K562 (cell line): Measurements from ENCODE around the gene DENND6B. TPM values are rescaled to one million over a fixed set of nuclear protein-coding genes. Genes with fewer than 3 reads are reported as not detected.

ENCODE experiments used
- ATAC-seq: fragments of 200-7000 bp; cut with Tn5 transposase; 3 replicates; pipeline ENCODE4 v1.9.1; 2020; ENCODE audit warnings: moderate library complexity
- BruUV-seq: library from RNA; stranded (reverse); fragments of 400-500 nt; replicated peaks from 2 replicates; lab custom pipeline; 2021; lab: Mats Ljungman, UMichigan
- CTCF ChIA-PET: fragments of 300-600 bp; formaldehyde crosslinking; extraction: SDS; loops from one replicate; lab custom pipeline; 2021; ENCODE audit warnings: low intra/inter-chr PET ratio; lab: Yijun Ruan, JAX
- POLR2A ChIA-PET: fragments of 300-600, 350-650 bp; sonication (Branson Sonifier 250); formaldehyde crosslinking; extraction: SDS; loops from one replicate; lab custom pipeline; 2021; ENCODE audit warnings: antibody characterized with exemption, inconsistent platforms; lab: Yijun Ruan, JAX
- DNase-seq, 4 experiments: peaks; one replicate each; pipeline versions ENCODE4 v3.0.0 to v3.0.0-alpha.2; 2011 to 2018; ENCODE audit warnings: low spot score in 3 of 4, mixed read lengths in 3 of 4; ENCODE audit errors: extremely low read depth in 1 of 4
- FAIRE-seq: peaks from 2 replicates; lab custom pipeline; 2011; peaks lifted over from hg19 to GRCh38; lab: Jason Lieb, UNC
- H2AFZ ChIP-seq: 2 replicates; pipeline ENCODE4 v1.6.0; 2011; ENCODE audit warnings: low read depth, low read length, control low read depth, inconsistent platforms
- H3K27ac ChIP-seq: fragments of 200-600 bp; 3 replicates; pipeline ENCODE4 v1.8.0; 2011; ENCODE audit warnings: low read depth, mild to moderate bottlenecking, control low read depth, inconsistent platforms, low read length, moderate library complexity, mixed read lengths; ENCODE audit errors: extremely low read depth
- H3K27me3 ChIP-seq, 2 experiments: fragments of 300-600 bp in 1 of 2; 2 replicates in 1 of 2; 3 replicates in 1 of 2; pipeline versions ENCODE4 v1.6.0 to v1.8.0; 2011; ENCODE audit warnings: inconsistent platforms in 2 of 2, low read length in 2 of 2, mild to moderate bottlenecking in 1 of 2, mixed read lengths in 1 of 2, moderate library complexity in 1 of 2; ENCODE audit not compliant: control insufficient read depth in 2 of 2, insufficient read depth in 2 of 2
- H3K36me3 ChIP-seq: fragments of 300-600 bp; 3 replicates; pipeline ENCODE4 v1.8.0; 2011; ENCODE audit warnings: mild to moderate bottlenecking, low read length, inconsistent platforms; ENCODE audit not compliant: control insufficient read depth, insufficient read depth
- H3K4me1 ChIP-seq, 2 experiments: fragments of 200-600 bp in 1 of 2; replicated peaks in 1 of 2; 2 replicates in 1 of 2; 3 replicates in 1 of 2; pipeline versions ENCODE4 v1.5.1 to v1.8.0; 2011; ENCODE audit warnings: inconsistent platforms in 2 of 2, low read length in 2 of 2, mild to moderate bottlenecking in 1 of 2, mixed read lengths in 1 of 2, moderate library complexity in 1 of 2; ENCODE audit not compliant: control insufficient read depth in 2 of 2, insufficient read depth in 2 of 2
- H3K4me2 ChIP-seq: 2 replicates; pipeline ENCODE4 v1.6.1; 2011; ENCODE audit warnings: low read length, control low read depth, inconsistent platforms, mixed read lengths; ENCODE audit not compliant: insufficient read depth
- H3K4me3 ChIP-seq: fragments of 200-600 bp; sonication (generic), shearing (Covaris generic); 2 replicates; pipeline ENCODE4 v1.5.1; 2016; ENCODE audit warnings: control low read depth, inconsistent platforms
- H3K79me2 ChIP-seq: fragments of 200-600 bp; 3 replicates; pipeline ENCODE4 v1.8.0; 2011; ENCODE audit warnings: low read length, inconsistent platforms; ENCODE audit not compliant: control insufficient read depth, insufficient read depth
- H3K9ac ChIP-seq, 2 experiments: 2 replicates each; pipeline versions ENCODE4 v1.6.0 to v1.6.1; 2011; ENCODE audit warnings: low read depth in 2 of 2, low read length in 2 of 2, control low read depth in 1 of 2, inconsistent platforms in 1 of 2, mild to moderate bottlenecking in 1 of 2, mixed read lengths in 1 of 2; ENCODE audit not compliant: insufficient read depth in 1 of 2
- H3K9me1 ChIP-seq: one replicate; pipeline ENCODE4 v1.6.0; 2011; ENCODE audit warnings: inconsistent platforms, mild to moderate bottlenecking, low read length, moderate library complexity; ENCODE audit not compliant: control insufficient read depth, insufficient read depth
- H3K9me3 ChIP-seq: replicated peaks from 2 replicates; pipeline ENCODE4 v1.5.1; 2011; ENCODE audit warnings: low read depth, low read length, inconsistent platforms; ENCODE audit not compliant: control insufficient read depth, insufficient read depth
- H4K20me1 ChIP-seq: replicated peaks from 2 replicates; pipeline ENCODE4 v1.6.1; 2011; ENCODE audit warnings: low read length, inconsistent platforms, mixed read lengths; ENCODE audit not compliant: control insufficient read depth, insufficient read depth
- C11orf30 ChIP-seq: fragments of 450-650 bp; IDR thresholded peaks from 2 replicates; pipeline ENCODE4 v1.6.1; 2016; ENCODE audit warnings: low read depth, mild to moderate bottlenecking
- CREM ChIP-seq: IDR thresholded peaks from 2 replicates; pipeline ENCODE4 v1.6.1; 2014; ENCODE audit warnings: antibody characterized with exemption, low read depth
- EGR1 ChIP-seq: fragments of 450-650 bp; conservative IDR thresholded peaks from 2 replicates; pipeline ENCODE4 v1.6.1; 2017; ENCODE audit warnings: mild to moderate bottlenecking
- GABPA ChIP-seq: fragments of 200-800 bp; sonication (Bioruptor generic); conservative IDR thresholded peaks from 2 replicates; pipeline ENCODE4 v1.6.1; 2016; ENCODE audit warnings: low read depth, missing genetic modification characterization, missing compliant biosample characterization
- HMG20B ChIP-seq: fragments of 250-450 bp; sonication (Bioruptor Pico); IDR thresholded peaks from 2 replicates; pipeline ENCODE4 v1.5.0; 2021; ENCODE audit warnings: mild to moderate bottlenecking
- ILK ChIP-seq: fragments of 450-650 bp; IDR thresholded peaks from 2 replicates; pipeline ENCODE4 v1.6.1; 2016; ENCODE audit warnings: missing genetic modification characterization, low read depth, mild to moderate bottlenecking, missing compliant biosample characterization, moderate library complexity, borderline replicate concordance
- MAFG ChIP-seq: fragments of 450-650 bp; conservative IDR thresholded peaks from 2 replicates; pipeline ENCODE4 v1.6.1; 2016; ENCODE audit warnings: missing genetic modification characterization, missing compliant biosample characterization
- MBD2 ChIP-seq: sonication (generic); IDR thresholded peaks from 2 replicates; pipeline ENCODE4 v1.6.1; 2016; ENCODE audit warnings: low read depth, borderline replicate concordance
- MEIS2 ChIP-seq: fragments of 450-650 bp; IDR thresholded peaks from 2 replicates; pipeline ENCODE4 v1.6.1; 2014; ENCODE audit warnings: mild to moderate bottlenecking; ENCODE audit not compliant: partially characterized antibody
- NFIC ChIP-seq: fragments of 450-650 bp; IDR thresholded peaks from 2 replicates; pipeline ENCODE4 v1.6.1; 2017; ENCODE audit warnings: mild to moderate bottlenecking, inconsistent platforms
- NR2C2 ChIP-seq, 2 experiments: fragments of 200-800 bp in 1 of 2; sonication (Bioruptor generic) in 1 of 2; sonication (generic) in 1 of 2; formaldehyde crosslinking in 1 of 2; IDR thresholded peaks; 2 replicates each; pipeline versions ENCODE4 v1.6.1 to v1.8.0; 2016 to 2022; ENCODE audit warnings: mild to moderate bottlenecking in 1 of 2, missing compliant biosample characterization in 1 of 2, missing genetic modification characterization in 1 of 2, missing genetic modification reagents in 1 of 2
- PCBP2 ChIP-seq: fragments of 200-400 bp; formaldehyde crosslinking; IDR thresholded peaks from 2 replicates; pipeline ENCODE4 v1.6.1; 2018; ENCODE audit warnings: low read length, low read depth, mild to moderate bottlenecking, moderate library complexity; ENCODE audit not compliant: poor library complexity, severe bottlenecking
- POLR3A ChIP-seq: IDR thresholded peaks from 2 replicates; pipeline ENCODE4 v1.6.1; 2011; ENCODE audit warnings: borderline replicate concordance, mild to moderate bottlenecking, moderate library complexity; ENCODE audit not compliant: insufficient read length, insufficient read depth; ENCODE audit errors: extremely low read depth
- ZFP36 ChIP-seq: fragments of 150-350 bp; IDR thresholded peaks from 2 replicates; pipeline ENCODE4 v1.6.1; 2018; ENCODE audit warnings: low read length, low read depth; ENCODE audit not compliant: partially characterized antibody
- ZNF197 ChIP-seq: fragments of 200-800 bp; sonication (Bioruptor generic); IDR thresholded peaks from 2 replicates; pipeline ENCODE4 v1.6.1; 2016; ENCODE audit warnings: low read depth, missing genetic modification characterization, missing compliant biosample characterization
- ZNF316 ChIP-seq: fragments of 450-650 bp; IDR thresholded peaks from 2 replicates; pipeline ENCODE4 v1.6.1; 2016
- ZNF431 ChIP-seq: sonication (generic); formaldehyde crosslinking; IDR thresholded peaks from 2 replicates; pipeline ENCODE4 v1.8.0; 2022; ENCODE audit warnings: mild to moderate bottlenecking, missing genetic modification reagents
- ZNF75A ChIP-seq: fragments of 450-650 bp; formaldehyde crosslinking; IDR thresholded peaks from 2 replicates; pipeline ENCODE4 v1.4.0; 2020; ENCODE audit warnings: mild to moderate bottlenecking
- WGBS: fragments of 100-300 bp; shearing (Covaris generic); methylation state at CpG from one replicate; pipeline ENCODE4 v1.1.6; 2016; ENCODE audit warnings: low coverage, mixed read lengths; ENCODE audit not compliant: insufficient coverage; ENCODE audit errors: missing lambda C conversion rate; 5-methylcytosine and 5-hydroxymethylcytosine counted together
- in situ Hi-C: fragments of 300-500 bp; cut with MboI; formaldehyde crosslinking; loops from 4 replicates; pipeline ENCODE4 v1.15.0; 2018; ENCODE audit warnings: inconsistent platforms, mixed read lengths
- intact Hi-C: fragments of 100-400 bp; cut with micrococcal nuclease; formaldehyde crosslinking; loops from 2 replicates; pipeline ENCODE4 v1.14.2; 2022
- polyA plus RNA-seq, 8 experiments: library from polyadenylated mRNA; depleted of rRNA in 4 of 8; stranded (reverse) in 5 of 8; unstranded in 3 of 8; fragments of >200 nt; fragmentation: Nextera tagmentation in 2 of 8; fragmentation: Illumina TruSeq in 1 of 8; extraction: Ambion mirVana in 2 of 8; extraction: Trizol in 1 of 8; gene quantifications; 2 replicates each; pipeline versions ENCODE4 v1.2.1 to v1.2.3, GENCODE V29; 2011 to 2014; ENCODE audit warnings: inconsistent platforms in 1 of 8, missing spikeins in 1 of 8
- total RNA-seq, 7 experiments: library from RNA; depleted of rRNA in 6 of 7; stranded (reverse); fragments of >200 nt in 6 of 7; fragmentation: Illumina TruSeq in 2 of 7; extraction: Trizol in 2 of 7; gene quantifications; 2 replicates each; pipeline versions ENCODE4 v1.2.1 to v1.2.3, GENCODE V29; 2011 to 2021; ENCODE audit warnings: low replicate concordance in 1 of 7
- TF ChIP-seq, protein P1 (sequence below): fragments of 200-800 bp; sonication (Bioruptor generic); IDR thresholded peaks from 2 replicates; pipeline ENCODE4 v1.6.1; 2017; ENCODE audit warnings: missing genetic modification characterization, missing compliant biosample characterization
- TF ChIP-seq, protein P2 (sequence below): fragments of 250-450 bp; sonication (Bioruptor Pico); IDR thresholded peaks from 2 replicates; pipeline ENCODE4 v1.6.1; 2021; ENCODE audit warnings: mild to moderate bottlenecking

Gene DENND6B
- total and polyA plus RNA-seq, 9 of the 15 experiments (the other 6 are each of a cell fraction or from before 2014, with no cell fraction given): 0.07 to 3.7 (median 1.5) TPM

DNA sequence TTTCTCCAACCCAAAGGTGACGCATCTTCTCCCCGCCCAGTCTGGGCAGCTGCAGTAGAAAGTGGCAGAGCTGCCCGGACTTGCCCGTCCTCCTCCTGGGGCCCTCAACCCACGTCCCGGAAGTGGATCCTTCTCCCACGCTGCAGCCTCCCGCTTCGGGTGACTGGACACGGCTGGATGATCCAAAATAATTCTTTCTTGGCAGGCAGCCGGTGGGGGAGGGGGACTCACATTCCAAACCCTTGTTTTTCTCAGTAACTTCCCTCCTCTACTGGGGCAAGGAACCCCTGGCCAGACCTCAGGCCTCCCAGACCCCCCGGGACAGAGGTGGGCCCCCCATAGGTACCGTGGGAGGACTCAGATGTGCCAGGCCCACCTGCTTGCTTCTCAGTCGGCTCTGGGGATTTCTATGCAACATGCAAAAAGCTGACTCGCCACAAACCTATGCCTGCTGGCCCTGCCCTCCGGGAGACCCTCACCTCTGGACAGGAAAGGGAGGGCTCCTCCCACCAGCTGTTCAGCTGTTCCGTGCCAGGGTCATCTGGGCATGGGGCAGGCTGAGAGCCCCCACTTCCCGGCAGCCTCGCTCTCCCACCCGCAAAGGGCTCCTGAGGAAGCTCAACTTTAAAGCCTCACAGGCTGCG, 20.8 kb downstream of the DENND6B start:
- Histone ChIP-seq H2AFZ (no peak overlapping the region), H3K27me3 (no peaks in the 10 kb centered on the region), H4K20me1 (no peaks in the 10 kb centered on the region), H3K79me2 (peaks cover 52% of the 10 kb centered on the region), H3K4me1 (peaks cover 34 to 91% of the 10 kb centered on the region in 2 experiments), H3K9me1 (no peaks in the 10 kb centered on the region), H3K9me3 (no peaks in the 10 kb centered on the region), H3K4me2 (peak overlapping the region; percentile 61), H3K36me3 (no peaks in the 10 kb centered on the region), H3K9ac (peak overlapping the region; percentile 75 to 91; a peak in 3 of 4 replicates), H3K4me3 (peak overlapping the region; percentile 59), H3K27ac (peak overlapping the region; percentile 62; the same call in 2 of the 3 replicates)
- 26% methylated on average over 7 of the region's 21 CpGs for WGBS
- ChIA-PET POLR2A (interaction anchor here (0.6 to 2.5 kb wide), 3 partner anchors 12 to 34 kb away, joined by 3 to 11 read pairs (median 3); no protein-coding TSS in a partner anchor), CTCF (no interaction called here)
- FAIRE-seq (no peak), DNase-seq (peak; percentile 23 to 48 (median 38)), ATAC-seq (no peak)
- intact Hi-C loops: no loop called here
- in situ Hi-C loops: no loop called here
- TSS peak; percentile 31 for BruUV-seq
- peak; percentile 79 for TF ChIP-seq ZNF316
- no peak for TF ChIP-seq HMG20B (CRISPR knock-in tag)
- TF ChIP-seq MEIS2: peak; percentile 10
- TF ChIP-seq ZFP36: no peak
- TF ChIP-seq POLR3A: no peak
- TF ChIP-seq NR2C2 (CRISPR knock-in tag; IDR thresholded peaks at IDR 0.05): no peak
- TF ChIP-seq NR2C2 (tag; IDR thresholded peaks at IDR 0.05): peak; percentile 44; the same call in 1 of the 2 replicates
- TF ChIP-seq NFIC: peak; percentile 63
- TF ChIP-seq C11orf30: peak; percentile 78
- no peak for TF ChIP-seq ILK (tag)
- TF ChIP-seq, protein P1, sequence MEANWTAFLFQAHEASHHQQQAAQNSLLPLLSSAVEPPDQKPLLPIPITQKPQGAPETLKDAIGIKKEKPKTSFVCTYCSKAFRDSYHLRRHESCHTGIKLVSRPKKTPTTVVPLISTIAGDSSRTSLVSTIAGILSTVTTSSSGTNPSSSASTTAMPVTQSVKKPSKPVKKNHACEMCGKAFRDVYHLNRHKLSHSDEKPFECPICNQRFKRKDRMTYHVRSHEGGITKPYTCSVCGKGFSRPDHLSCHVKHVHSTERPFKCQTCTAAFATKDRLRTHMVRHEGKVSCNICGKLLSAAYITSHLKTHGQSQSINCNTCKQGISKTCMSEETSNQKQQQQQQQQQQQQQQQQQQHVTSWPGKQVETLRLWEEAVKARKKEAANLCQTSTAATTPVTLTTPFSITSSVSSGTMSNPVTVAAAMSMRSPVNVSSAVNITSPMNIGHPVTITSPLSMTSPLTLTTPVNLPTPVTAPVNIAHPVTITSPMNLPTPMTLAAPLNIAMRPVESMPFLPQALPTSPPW: peak; percentile 39
- TF ChIP-seq EGR1: peak; percentile 46; the same call in 1 of the 2 replicates
- TF ChIP-seq, protein P2, sequence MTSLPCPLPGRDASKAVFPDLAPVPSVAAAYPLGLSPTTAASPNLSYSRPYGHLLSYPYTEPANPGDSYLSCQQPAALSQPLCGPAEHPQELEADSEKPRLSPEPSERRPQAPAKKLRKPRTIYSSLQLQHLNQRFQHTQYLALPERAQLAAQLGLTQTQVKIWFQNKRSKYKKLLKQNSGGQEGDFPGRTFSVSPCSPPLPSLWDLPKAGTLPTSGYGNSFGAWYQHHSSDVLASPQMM (CRISPR knock-in tag): no peak
- peak; percentile 33; the same call in 1 of the 2 replicates for TF ChIP-seq GABPA (tag)
- no peak for TF ChIP-seq ZNF75A
- TF ChIP-seq MAFG (tag): peak; percentile 48
- TF ChIP-seq ZNF431: no peak
- TF ChIP-seq ZNF197 (CRISPR knock-in tag): no peak
- TF ChIP-seq MBD2: no peak
- no peak for TF ChIP-seq CREM
- no peak for TF ChIP-seq PCBP2
